GM18526 (cell line): ENCODE data around the gene MTHFD1L.

Experiments used
- POLR2A ChIP-seq: IDR thresholded peaks from 3 replicates; pipeline ENCODE4 v1.6.1; 2011; ENCODE audit not compliant: insufficient read length; ENCODE audit errors: extremely low read depth

MTHFD1L gene

DNA sequence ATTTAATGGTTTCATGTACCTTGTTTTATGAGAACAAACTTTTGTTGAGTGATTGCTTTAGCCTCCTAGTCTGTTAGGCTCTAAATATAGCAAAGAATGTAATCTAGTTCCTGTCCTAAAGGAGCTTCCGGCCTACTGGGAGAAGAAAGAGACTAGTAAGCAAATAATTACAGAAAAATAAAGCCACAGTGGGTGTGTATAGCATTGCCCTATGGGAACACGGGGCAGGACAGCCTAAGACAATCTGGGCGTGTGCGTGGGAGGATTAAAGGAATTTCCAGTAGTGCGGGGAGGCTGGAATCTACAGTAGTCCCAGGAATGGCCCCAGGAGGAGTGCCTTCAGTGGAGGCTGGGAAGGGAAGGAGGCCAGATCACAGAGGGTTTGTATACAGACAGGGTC lies 276.2 kb downstream of the MTHFD1L start:
- TF ChIP-seq POLR2A = no peak

- TF ChIP-seq POLR2A = no peak
Measured at GRCh38 chr6:151142676-151143075, 277.2 kb downstream of the MTHFD1L start.

GRCh38 chr6:151143337-151143736 lies 277.8 kb downstream of the MTHFD1L start:
- no peak for TF ChIP-seq POLR2A

DNA sequence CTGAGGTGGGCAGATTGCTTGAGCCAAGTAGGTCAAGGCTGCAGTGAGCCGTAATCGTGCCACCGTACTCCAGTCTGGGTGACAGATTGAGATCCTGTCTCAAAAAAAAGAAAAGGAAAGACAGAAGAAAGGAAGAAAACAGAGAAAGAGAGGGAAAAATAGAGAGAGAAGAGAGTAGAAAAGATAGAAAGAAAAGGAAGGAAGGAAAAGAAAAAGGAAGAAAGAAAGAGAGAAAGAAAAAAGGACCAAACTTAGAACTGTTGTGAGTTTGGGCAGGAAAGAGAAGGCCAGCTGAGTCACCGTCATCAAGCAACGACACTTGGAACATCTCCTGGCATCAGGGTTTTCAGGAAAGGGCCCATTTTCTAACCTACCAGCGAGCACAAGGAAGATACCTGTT lies 278.3 kb downstream of the MTHFD1L start:
- no peak for TF ChIP-seq POLR2A

- TF ChIP-seq POLR2A = no peak
Measured at GRCh38 chr6:151147118-151147832, 281.8 kb downstream of the MTHFD1L start.

DNA sequence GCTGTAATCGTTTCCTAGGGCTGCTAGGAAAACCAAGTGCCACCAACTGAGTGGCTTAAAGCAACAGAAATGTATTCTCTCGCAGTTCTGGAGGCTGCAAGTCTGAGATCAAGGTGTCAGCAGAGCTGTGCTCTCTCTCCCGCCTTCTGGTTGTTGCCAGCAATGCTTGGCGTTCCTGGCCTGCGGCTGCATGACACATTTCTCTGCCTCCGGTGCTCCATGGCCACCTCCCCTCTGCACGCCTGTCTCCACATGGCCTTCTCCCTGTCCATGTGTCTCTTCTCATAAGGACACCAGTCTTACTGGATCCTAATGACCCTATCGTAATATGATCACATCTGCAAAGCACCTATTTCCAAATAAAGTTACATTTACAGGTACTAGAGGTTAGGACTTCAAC lies 282.6 kb downstream of the MTHFD1L start:
- no peak for TF ChIP-seq POLR2A

DNA sequence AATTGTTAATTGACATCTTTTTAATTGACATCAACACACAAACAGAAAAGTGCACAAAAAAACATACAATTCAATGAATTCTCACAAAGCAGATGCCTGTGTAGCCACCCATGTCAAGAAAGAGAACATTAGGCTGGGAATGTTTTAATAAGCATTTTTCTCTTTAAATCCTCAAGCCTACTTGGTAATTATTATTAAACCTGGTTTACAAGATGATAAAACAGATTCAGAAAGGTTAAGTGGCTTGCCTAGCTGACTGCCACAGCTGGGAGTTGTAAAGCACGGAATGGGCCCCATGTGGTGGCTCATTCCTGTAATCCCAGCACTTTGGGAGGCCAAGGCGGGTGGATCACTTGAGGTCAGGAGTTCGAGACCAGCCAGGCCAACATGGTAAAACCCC lies 284.3 kb downstream of the MTHFD1L start:
- TF ChIP-seq POLR2A = no peak
